ENCODE results near the gene CDKN1C. TPM values are rescaled to one million over a fixed set of nuclear protein-coding genes. Genes with fewer than 3 reads are reported as not detected.

The CDKN1C gene
- total and polyA plus RNA-seq, 2 donors (not counting 1 experiment from before 2014, with no cell fraction given): 8.6 to 31.5 TPM

DNA sequence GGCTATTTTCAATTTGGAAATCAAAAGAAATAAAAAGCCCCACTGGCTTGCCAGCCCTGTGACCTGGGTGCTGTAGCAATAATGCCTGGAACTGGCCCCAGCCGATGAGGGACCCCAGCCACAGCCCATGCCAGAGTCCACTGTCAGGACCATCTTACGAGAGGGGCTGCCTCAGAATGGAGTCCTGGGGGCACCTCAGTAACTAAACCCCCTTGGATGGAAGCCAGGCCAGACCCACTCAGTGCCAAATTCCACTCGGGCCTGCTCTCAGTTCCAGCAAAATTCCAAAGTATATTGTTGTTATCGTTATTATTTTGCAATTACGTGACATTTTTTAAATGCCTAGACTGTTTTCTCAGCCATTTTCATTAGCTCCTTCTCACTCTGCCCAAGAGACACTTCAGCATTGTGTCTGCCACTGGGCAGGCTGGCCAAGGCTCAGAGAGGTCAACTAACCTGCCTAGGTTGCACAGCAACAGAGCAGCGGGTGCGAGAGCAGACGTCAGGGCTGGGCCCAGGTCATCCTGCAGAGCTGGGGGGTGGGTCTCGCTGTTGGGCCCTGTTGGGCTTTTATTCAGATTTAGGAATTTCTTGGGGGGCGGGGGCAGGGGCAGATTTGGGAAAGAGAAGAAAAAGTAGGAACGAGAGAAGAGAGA lies 19.5 kb downstream of the CDKN1C start:
- Histone ChIP-seq H3K4me1 (ENCODE audit: control insufficient read depth, extremely low read depth, insufficient read depth, low read length) (no peaks in the 10 kb centered on the region), H3K9me3 (ENCODE audit: control insufficient read depth, insufficient read depth, low read depth, low read length) (no peaks in the 10 kb centered on the region), H3K27ac (ENCODE audit: insufficient read depth, low read length) (no peak overlapping the region), H3K9ac (ENCODE audit: insufficient read depth, low read length) (no peak overlapping the region), H3K79me2 (ENCODE audit: control insufficient read depth, insufficient read depth, low read length) (no peaks in the 10 kb centered on the region), H3K4me3 (replicated peaks in 1 of 4; ENCODE audit: control extremely low read depth in 1 of 4, insufficient read depth in 1 of 4, low read depth in 3 of 4, low read length in 4 of 4) (no peak overlapping the region), H4K20me1 (ENCODE audit: control insufficient read depth, extremely low read depth, insufficient read depth, low read length) (no peaks in the 10 kb centered on the region), H2AFZ (ENCODE audit: low read length) (no peak overlapping the region), H3K4me2 (ENCODE audit: extremely low read depth, insufficient read depth, low read length) (no peak overlapping the region), H3K27me3 (ENCODE audit: control insufficient read depth, insufficient read depth, low read length) (peaks cover 20% of the 10 kb centered on the region), H3K36me3 (ENCODE audit: control insufficient read depth, insufficient read depth, low read length) (no peaks in the 10 kb centered on the region)
- DNase-seq (ENCODE audit: low read depth in 2 of 2): no peak
- no peak for TF ChIP-seq EZH2 (IDR thresholded peaks at IDR 0.05; ENCODE audit: low read length, missing control alignments)
- TF ChIP-seq, protein P1, sequence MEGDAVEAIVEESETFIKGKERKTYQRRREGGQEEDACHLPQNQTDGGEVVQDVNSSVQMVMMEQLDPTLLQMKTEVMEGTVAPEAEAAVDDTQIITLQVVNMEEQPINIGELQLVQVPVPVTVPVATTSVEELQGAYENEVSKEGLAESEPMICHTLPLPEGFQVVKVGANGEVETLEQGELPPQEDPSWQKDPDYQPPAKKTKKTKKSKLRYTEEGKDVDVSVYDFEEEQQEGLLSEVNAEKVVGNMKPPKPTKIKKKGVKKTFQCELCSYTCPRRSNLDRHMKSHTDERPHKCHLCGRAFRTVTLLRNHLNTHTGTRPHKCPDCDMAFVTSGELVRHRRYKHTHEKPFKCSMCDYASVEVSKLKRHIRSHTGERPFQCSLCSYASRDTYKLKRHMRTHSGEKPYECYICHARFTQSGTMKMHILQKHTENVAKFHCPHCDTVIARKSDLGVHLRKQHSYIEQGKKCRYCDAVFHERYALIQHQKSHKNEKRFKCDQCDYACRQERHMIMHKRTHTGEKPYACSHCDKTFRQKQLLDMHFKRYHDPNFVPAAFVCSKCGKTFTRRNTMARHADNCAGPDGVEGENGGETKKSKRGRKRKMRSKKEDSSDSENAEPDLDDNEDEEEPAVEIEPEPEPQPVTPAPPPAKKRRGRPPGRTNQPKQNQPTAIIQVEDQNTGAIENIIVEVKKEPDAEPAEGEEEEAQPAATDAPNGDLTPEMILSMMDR (conservative IDR thresholded peaks at IDR 0.05 in 1 of 2, IDR thresholded peaks at IDR 0.05 in 1 of 2; ENCODE audit: low read depth in 1 of 2, low read length in 2 of 2): no peak

DNA sequence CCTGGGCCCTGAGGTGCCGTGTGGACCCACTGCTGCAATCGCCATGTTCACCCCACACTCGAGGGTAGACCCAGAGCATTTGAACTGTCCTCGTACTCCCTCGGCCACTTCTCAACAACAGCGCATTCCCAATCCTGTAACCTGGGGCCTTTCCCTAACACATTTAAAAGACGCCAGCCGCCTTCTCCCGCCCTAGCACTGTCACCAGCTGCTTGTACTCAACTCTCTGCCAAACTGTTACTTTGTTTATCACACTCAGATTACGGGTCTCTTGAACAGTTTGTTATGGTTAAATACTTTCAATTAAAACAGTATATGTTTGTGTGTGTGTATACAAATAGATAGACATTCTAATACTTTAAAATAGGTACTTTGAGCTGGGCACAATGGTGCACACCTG lies 20.7 kb downstream of the CDKN1C start:
- H3K4me1 ChIP-seq (ENCODE audit: control insufficient read depth, extremely low read depth, insufficient read depth, low read length): no peaks in the 10 kb centered on the region
- H3K27me3 ChIP-seq (ENCODE audit: control insufficient read depth, insufficient read depth, low read length): peaks cover 24% of the 10 kb centered on the region
- H4K20me1 ChIP-seq (ENCODE audit: control insufficient read depth, extremely low read depth, insufficient read depth, low read length): no peaks in the 10 kb centered on the region
- H3K4me2 ChIP-seq (ENCODE audit: extremely low read depth, insufficient read depth, low read length): no peak overlapping the region
- DNase-seq (ENCODE audit: low read depth in 2 of 2): peak in 1 of 2 donors; percentile 38
- no peak for TF ChIP-seq EZH2 (IDR thresholded peaks at IDR 0.05; ENCODE audit: low read length, missing control alignments)
- TF ChIP-seq, protein P1 (conservative IDR thresholded peaks at IDR 0.05 in 1 of 2, IDR thresholded peaks at IDR 0.05 in 1 of 2; ENCODE audit: low read depth in 1 of 2, low read length in 2 of 2): no peak
- no peaks in the 10 kb centered on the region for H3K79me2 ChIP-seq (ENCODE audit: control insufficient read depth, insufficient read depth, low read length)
- no peak overlapping the region for H3K27ac ChIP-seq (ENCODE audit: insufficient read depth, low read length)
- no peak overlapping the region for H3K9ac ChIP-seq (ENCODE audit: insufficient read depth, low read length)
- no peak overlapping the region for H2AFZ ChIP-seq (ENCODE audit: low read length)
- no peak overlapping the region for H3K4me3 ChIP-seq (replicated peaks in 1 of 4; ENCODE audit: control extremely low read depth in 1 of 4, insufficient read depth in 1 of 4, low read depth in 3 of 4, low read length in 4 of 4)
- no peaks in the 10 kb centered on the region for H3K36me3 ChIP-seq (ENCODE audit: control insufficient read depth, insufficient read depth, low read length)
- H3K9me3 ChIP-seq (ENCODE audit: control insufficient read depth, insufficient read depth, low read depth, low read length): no peaks in the 10 kb centered on the region

DNA sequence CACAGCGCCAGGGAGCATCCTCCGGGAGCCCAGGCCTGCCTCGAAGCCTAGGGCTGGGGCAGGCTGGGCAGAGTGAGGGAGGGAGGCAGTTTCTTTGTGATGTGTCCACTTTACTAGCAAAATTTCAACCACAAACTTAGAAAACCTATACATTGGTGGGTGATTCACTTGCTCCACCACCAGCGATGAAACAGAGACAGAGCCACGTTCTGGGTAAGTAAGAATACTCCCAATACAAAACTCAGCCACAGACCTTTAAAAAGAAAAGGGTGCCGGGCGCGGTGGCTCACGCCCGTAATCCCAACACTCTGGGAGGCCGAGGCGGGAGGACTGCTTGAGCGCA lies 22.3 kb downstream of the CDKN1C start:
- Histone ChIP-seq H3K4me2 (ENCODE audit: extremely low read depth, insufficient read depth, low read length) (no peak overlapping the region), H3K9me3 (ENCODE audit: control insufficient read depth, insufficient read depth, low read depth, low read length) (no peaks in the 10 kb centered on the region), H3K27ac (ENCODE audit: insufficient read depth, low read length) (no peak overlapping the region), H3K9ac (ENCODE audit: insufficient read depth, low read length) (no peak overlapping the region), H3K4me1 (ENCODE audit: control insufficient read depth, extremely low read depth, insufficient read depth, low read length) (no peaks in the 10 kb centered on the region), H2AFZ (ENCODE audit: low read length) (no peak overlapping the region), H3K4me3 (replicated peaks in 1 of 4; ENCODE audit: control extremely low read depth in 1 of 4, insufficient read depth in 1 of 4, low read depth in 3 of 4, low read length in 4 of 4) (no peak overlapping the region), H3K36me3 (ENCODE audit: control insufficient read depth, insufficient read depth, low read length) (no peaks in the 10 kb centered on the region), H3K27me3 (ENCODE audit: control insufficient read depth, insufficient read depth, low read length) (peaks cover 21% of the 10 kb centered on the region), H4K20me1 (ENCODE audit: control insufficient read depth, extremely low read depth, insufficient read depth, low read length) (no peaks in the 10 kb centered on the region), H3K79me2 (ENCODE audit: control insufficient read depth, insufficient read depth, low read length) (no peaks in the 10 kb centered on the region)
- peak in 1 of 2 donors; percentile 29 for DNase-seq (ENCODE audit: low read depth in 2 of 2)
- TF ChIP-seq EZH2 (IDR thresholded peaks at IDR 0.05; ENCODE audit: low read length, missing control alignments): no peak
- TF ChIP-seq, protein P1 (conservative IDR thresholded peaks at IDR 0.05 in 1 of 2, IDR thresholded peaks at IDR 0.05 in 1 of 2; ENCODE audit: low read depth in 1 of 2, low read length in 2 of 2): no peak

All from fibroblast of lung (primary cell).